HK-2 (cell line): ENCODE measurements around the gene RFC4.

Source experiments
- DNase-seq: peaks from one replicate; pipeline ENCODE4 v3.0.0-alpha.2; 2018; ENCODE audit not compliant: unreplicated experiment

Gene RFC4

GRCh38 chr3:186743666-186744065 is 62.6 kb downstream of the RFC4 start:
- no peak for DNase-seq

- no peak for DNase-seq
Observed at GRCh38 chr3:186742618-186743380, 63.5 kb downstream of the RFC4 start.
